Breast epithelium (tissue), 4 donors: ENCODE data around the gene AMPD2. TPM values are rescaled to one million over a fixed set of nuclear protein-coding genes. Genes with fewer than 3 reads are reported as not detected.
"Not testable (repeated sequence)": the region's sequence is repeated elsewhere in the genome, so short reads cannot be mapped to it uniquely, and the experiment has no call there.

Experiments used
- DNase-seq, 2 donors: peaks; one replicate each; pipeline ENCODE4 v3.0.0-alpha.2; 2019; ENCODE audit warnings: low spot score in 2 of 2
- H3K27ac ChIP-seq, 2 donors: fragments of 200-600 bp; sonication (generic) in 1 of 2; one replicate each; pipeline ENCODE4 v1.5.1; 2016 to 2019; ENCODE audit warnings: mild to moderate bottlenecking in 1 of 2
- H3K27me3 ChIP-seq, 2 donors: fragments of 200-600 bp; sonication (generic) in 1 of 2; one replicate each; pipeline versions ENCODE4 v1.5.1 to v1.6.0; 2017 to 2019; ENCODE audit warnings: control low read depth in 1 of 2, mild to moderate bottlenecking in 1 of 2
- H3K36me3 ChIP-seq: fragments of 200-600 bp; one replicate; pipeline ENCODE4 v1.5.1; 2019
- H3K4me1 ChIP-seq, 2 donors: fragments of 200-600 bp; sonication (generic); one replicate each; pipeline ENCODE4 v1.5.1; 2016 to 2019; ENCODE audit warnings: control low read depth in 1 of 2
- H3K4me3 ChIP-seq, 3 donors: fragments of 200-600 bp; sonication (generic); 1 replicate in 2 of 3; 2 replicates in 1 of 3; pipeline ENCODE4 v1.5.1; 2016 to 2019; ENCODE audit warnings: mild to moderate bottlenecking in 3 of 3, moderate library complexity in 2 of 3
- H3K9me3 ChIP-seq, 2 donors: fragments of 200-600 bp; sonication (generic) in 1 of 2; one replicate each; pipeline ENCODE4 v1.5.1; 2016 to 2019; ENCODE audit warnings: control low read depth in 1 of 2
- CTCF ChIP-seq, 3 donors: fragments of 450-650 bp; IDR thresholded peaks; one replicate each; pipeline ENCODE4 v1.5.1; 2016 to 2017; ENCODE audit warnings: antibody characterized with exemption in 3 of 3, mild to moderate bottlenecking in 3 of 3, moderate library complexity in 3 of 3
- POLR2A ChIP-seq: fragments of 450-650 bp; IDR thresholded peaks from one replicate; pipeline ENCODE4 v1.6.1; 2016; ENCODE audit warnings: antibody characterized with exemption, mild to moderate bottlenecking, moderate library complexity
- POLR2AphosphoS5 ChIP-seq, 3 donors: sonication (generic); formaldehyde crosslinking; IDR thresholded peaks; one replicate each; pipeline ENCODE4 v1.6.1; 2017; ENCODE audit warnings: antibody characterized with exemption in 3 of 3
- intact Hi-C: fragments of 100-400 bp; cut with DNase I; formaldehyde crosslinking; loops from one replicate; pipeline ENCODE4 v1.15.1; 2023; ENCODE audit warnings: low total_unique reads
- total RNA-seq, 3 donors: library from RNA; depleted of rRNA; stranded (reverse); fragments of >200 nt; gene quantifications; one replicate each; pipeline ENCODE4 v1.1.0, GENCODE V29; 2016

AMPD2 gene
- total RNA-seq, 3 donors from 2014 or later, result 21.3 to 68.2 (median 47.4) TPM

- no peak for TF ChIP-seq POLR2A
- no peak for TF ChIP-seq CTCF (IDR thresholded peaks at IDR 0.05)
- no peak for TF ChIP-seq POLR2AphosphoS5 (IDR thresholded peaks at IDR 0.05)
- DNase-seq, result no peak
- no peak overlapping the region for H3K4me3 ChIP-seq
- H3K36me3 ChIP-seq, result no peaks in the 10 kb centered on the region
- H3K4me1 ChIP-seq, result no peaks in the 10 kb centered on the region
- no peaks in the 10 kb centered on the region for H3K27me3 ChIP-seq
- intact Hi-C loops, result no loop called here
- H3K9me3 ChIP-seq, result no peaks in the 10 kb centered on the region
- H3K27ac ChIP-seq, result no peak overlapping the region
These were observed 51.4 kb downstream of the AMPD2 start for GRCh38 chr1:109671067-109671466.

DNA sequence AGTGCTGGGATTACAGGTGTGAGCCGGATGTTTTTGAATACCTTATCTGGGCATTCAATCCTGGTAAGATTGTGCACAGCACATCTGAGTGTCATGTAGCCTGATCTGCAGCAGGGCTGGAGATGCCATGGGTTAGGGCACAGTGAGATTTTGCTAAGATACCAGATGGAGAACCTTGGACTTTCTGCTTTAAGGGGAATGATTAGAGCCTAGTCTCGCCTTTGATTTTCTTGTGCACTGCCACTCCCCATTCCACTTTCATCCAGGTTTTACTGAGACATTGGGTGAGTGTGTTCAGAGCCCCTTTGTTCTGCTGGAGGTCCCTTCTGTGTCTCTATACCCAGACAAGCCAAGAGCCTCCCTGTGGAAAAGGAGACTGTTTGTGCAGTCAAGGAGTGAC lies 54.2 kb downstream of the AMPD2 start:
- DNase-seq, H3K27ac ChIP-seq, H3K4me3 ChIP-seq, intact Hi-C loops, H3K27me3 ChIP-seq, H3K36me3 ChIP-seq, H3K9me3 ChIP-seq, H3K4me1 ChIP-seq: not testable (repeated sequence)

DNA sequence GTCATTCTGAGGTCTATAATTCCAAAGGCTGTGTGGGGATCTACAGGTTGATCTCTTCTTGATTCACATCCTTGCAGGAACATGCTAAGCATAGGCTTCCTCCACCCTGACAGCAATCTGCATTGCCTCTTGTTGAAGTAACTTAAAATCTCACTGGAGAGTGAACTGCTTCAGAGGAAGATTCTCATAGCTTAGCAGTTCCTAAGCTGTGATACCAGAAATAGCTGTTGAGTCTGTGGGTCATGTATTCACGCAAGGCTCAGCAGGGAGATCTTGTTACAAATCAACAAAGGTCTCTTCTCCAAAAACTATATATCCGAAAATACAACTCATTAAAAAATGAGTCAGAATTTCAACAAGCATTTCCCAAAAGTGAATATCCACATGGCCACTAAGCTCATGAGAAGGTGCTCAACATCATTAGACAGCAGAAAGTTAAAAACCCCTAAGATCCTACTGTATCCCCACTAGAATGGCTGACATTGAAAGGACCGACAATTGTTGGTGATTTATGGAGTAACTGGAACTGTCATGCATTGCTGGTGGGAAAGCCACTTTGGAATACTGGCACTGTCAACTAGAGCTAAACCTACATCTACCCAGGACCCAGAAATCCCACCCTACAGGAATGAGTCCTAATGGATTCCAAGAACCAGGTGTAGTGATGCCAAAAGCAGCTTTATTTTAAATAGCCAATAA lies 57.2 kb downstream of the AMPD2 start:
- DNase-seq, intact Hi-C loops, H3K36me3 ChIP-seq, H3K27me3 ChIP-seq, H3K9me3 ChIP-seq, H3K4me3 ChIP-seq, H3K4me1 ChIP-seq, H3K27ac ChIP-seq: not testable (repeated sequence)

- H3K9me3 ChIP-seq, result no peaks in the 10 kb centered on the region
- intact Hi-C loops, result no loop called here
- no peaks in the 10 kb centered on the region for H3K4me1 ChIP-seq
- no peak overlapping the region for H3K4me3 ChIP-seq
- TF ChIP-seq CTCF (IDR thresholded peaks at IDR 0.05), result no peak
- no peak for TF ChIP-seq POLR2AphosphoS5 (IDR thresholded peaks at IDR 0.05)
- no peak for DNase-seq
- no peaks in the 10 kb centered on the region for H3K27me3 ChIP-seq
- no peak overlapping the region for H3K27ac ChIP-seq
- no peaks in the 10 kb centered on the region for H3K36me3 ChIP-seq
These were observed 57.8 kb downstream of the AMPD2 start for GRCh38 chr1:109677459-109677858.

DNA sequence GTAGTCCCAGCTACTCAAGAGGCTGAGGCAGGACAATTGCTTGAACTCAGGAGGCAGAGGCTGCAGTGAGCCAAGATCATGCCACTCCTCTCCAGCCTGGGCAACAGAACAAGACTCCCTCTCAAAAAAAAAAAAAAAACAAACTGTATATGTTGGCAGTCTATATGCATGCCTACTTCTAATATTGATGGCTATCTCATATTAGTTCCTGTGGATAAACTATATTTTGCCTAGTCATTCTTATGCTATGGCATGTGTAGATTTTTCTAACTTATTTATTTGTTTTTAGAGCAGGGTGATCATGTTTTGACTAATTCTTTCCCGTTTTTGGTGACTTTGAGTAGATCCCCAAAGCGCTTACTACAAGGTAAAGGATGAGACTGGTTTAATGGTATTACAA lies 59.0 kb downstream of the AMPD2 start:
- H3K9me3 ChIP-seq, intact Hi-C loops, H3K27ac ChIP-seq, DNase-seq, H3K27me3 ChIP-seq, H3K36me3 ChIP-seq, H3K4me1 ChIP-seq, H3K4me3 ChIP-seq: not testable (repeated sequence)

Other genes starting within 250 kb of the AMPD2 start
- gene SORT1, start 221.9 kb upstream of the AMPD2 start, total RNA-seq, result 100 to 1,000 TPM in 1 of 3 donors, 10 to 100 TPM in 2; 51.1 to 135 (median 69.8) TPM
- 10 to 100 TPM; 23.7 to 36.7 (median 28.8) TPM for gene PSMA5, start 193.4 kb upstream of the AMPD2 start, total RNA-seq
- gene SYPL2, start 153.3 kb upstream of the AMPD2 start, total RNA-seq, result 1 to 10 TPM in 1 of 3 donors, under 1 TPM in 2; 0.44 to 1.4 (median 0.66) TPM
- gene ATXN7L2, start 135.9 kb upstream of the AMPD2 start, total RNA-seq, result 1 to 10 TPM; 2.4 to 4.1 (median 2.9) TPM
- 1 to 10 TPM; 6.6 to 9.1 (median 8.2) TPM for gene CYB561D1, start 125.7 kb upstream of the AMPD2 start, total RNA-seq
- 1 to 10 TPM; 3.0 to 9.5 (median 6.4) TPM for gene AMIGO1, start 110.1 kb upstream of the AMPD2 start, total RNA-seq
- gene GPR61, start 80.0 kb upstream of the AMPD2 start, total RNA-seq, result not detected
- 1 to 10 TPM; 5.9 to 6.9 (median 6.2) TPM for gene GNAI3, start 71.2 kb upstream of the AMPD2 start, total RNA-seq
- not detected for gene GNAT2, start 221 bp upstream of the AMPD2 start, total RNA-seq
- gene GSTM4, start 36.3 kb downstream of the AMPD2 start, total RNA-seq, result 10 to 100 TPM; 21.9 to 31.5 (median 28.2) TPM
- 10 to 100 TPM; 47.8 to 93.4 (median 66.5) TPM for gene GSTM2, start 48.2 kb downstream of the AMPD2 start, total RNA-seq
- gene GSTM1, start 68.0 kb downstream of the AMPD2 start, total RNA-seq, result 10 to 100 TPM in 1 of 3 donors, not detected in 2; 33.8 TPM
- 1 to 10 TPM; 1.8 to 4.6 (median 3.6) TPM for gene GSTM5, start 92.4 kb downstream of the AMPD2 start, total RNA-seq
- 100 to 1,000 TPM in 2 of 3 donors, 10 to 100 TPM in 1; 40.0 to 226 (median 105) TPM for gene GSTM3, start 121.2 kb downstream of the AMPD2 start, total RNA-seq
- 1 to 10 TPM in 1 of 3 donors, not detected in 2; 3.6 TPM for gene EPS8L3, start 144.1 kb downstream of the AMPD2 start, total RNA-seq